ENCODE data around the gene EHBP1.
"Not testable (repeated sequence)": the region's sequence is repeated elsewhere in the genome, so short reads cannot be mapped to it uniquely, and the experiment has no call there.

The EHBP1 gene

DNA sequence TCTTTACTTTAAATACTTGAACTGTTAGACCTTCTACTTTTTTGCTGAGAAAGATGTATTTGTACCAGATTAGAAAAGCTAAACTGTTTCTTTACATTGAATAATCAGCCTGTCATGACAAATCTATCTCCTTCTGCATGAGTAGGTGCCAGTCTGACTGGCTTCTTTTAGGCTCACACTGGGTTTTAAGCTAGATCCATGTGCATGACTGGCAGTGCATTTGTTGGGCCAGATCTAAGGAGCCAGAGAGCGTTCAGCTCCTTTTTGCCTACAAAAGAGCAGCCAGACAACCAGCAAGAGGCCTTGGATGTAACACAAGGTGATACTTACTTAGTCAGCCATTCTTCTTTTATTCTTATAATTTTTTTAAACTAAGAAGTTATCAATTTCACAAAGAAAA, 263.2 kb downstream of the EHBP1 start:
- no peak for DNase-seq

DNA sequence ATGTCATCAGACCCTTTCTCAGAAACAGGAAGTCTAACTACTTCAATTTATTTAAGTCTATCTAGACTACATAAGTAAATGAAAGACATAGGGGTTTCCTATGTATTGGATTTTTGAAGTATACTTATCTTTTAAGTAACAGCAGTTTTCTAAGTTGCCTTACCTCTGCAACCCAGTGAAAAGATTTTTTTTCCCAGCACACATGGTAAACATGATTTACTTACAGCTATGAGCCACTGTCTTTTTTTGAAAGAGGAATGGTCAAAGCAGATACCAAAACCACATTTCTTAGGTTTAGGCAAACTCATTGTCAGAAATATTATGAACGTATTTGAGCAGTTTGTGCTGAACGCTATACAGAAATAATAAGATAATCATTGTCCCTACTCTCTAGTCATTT, 266.4 kb downstream of the EHBP1 start:
- no peak for DNase-seq

DNA sequence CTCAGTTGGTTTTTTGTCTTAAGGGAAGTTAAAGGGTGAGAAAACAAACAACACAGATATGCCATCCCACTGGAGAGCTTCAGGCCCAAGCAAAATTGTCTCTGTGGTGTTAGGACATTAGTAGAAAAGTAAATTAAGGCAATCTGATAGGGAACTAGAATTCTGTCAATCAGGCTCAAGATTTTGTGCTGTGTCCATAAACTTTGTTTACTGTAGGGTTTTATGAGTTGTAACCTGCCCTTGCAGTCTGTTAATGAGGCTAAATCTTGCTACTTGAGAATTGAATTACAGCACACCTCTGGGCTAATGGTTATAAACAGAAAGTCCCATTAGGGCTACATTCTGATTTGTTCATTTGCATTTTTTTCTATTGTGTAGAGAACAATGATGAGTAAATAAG, 267.1 kb downstream of the EHBP1 start:
- DNase-seq, result no peak

DNA sequence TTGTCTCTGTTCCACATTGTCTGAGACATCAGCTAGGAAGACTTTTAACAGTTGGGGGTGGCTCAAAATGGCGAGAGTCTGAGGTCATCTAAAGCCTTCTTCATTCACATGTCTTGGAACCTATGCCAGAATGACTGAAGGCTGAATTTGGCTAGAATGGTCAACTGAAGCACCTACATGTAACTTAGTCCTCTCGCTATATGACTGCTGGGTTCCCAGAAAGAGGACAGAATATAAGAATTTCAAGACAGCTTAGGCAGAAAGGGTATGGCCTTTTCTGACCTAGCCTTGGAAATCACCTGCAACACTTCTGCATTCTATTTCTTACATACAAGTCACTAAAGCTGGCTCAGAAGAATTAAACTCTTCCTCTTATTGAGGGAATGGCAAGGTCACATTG, 269.5 kb downstream of the EHBP1 start:
- DNase-seq, result no peak

DNA sequence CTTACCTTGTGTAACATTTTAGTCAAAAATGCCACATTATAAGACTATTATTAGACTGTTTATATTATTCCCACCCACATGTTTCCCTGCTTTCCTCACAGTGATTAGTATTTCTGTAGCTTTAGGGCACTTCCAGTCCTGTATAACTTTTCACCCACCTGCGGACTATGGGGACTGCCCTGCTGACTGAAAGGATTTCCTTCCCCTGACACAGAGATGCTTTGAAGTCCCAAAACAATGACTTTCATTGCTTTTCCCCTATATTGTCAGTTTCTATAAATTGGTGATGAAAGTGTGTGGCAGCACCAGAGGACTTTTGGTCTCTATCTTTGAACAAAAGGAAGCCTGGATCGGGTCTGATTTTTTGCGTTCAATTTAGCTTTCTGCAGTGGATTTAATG, 286.1 kb downstream of the EHBP1 start:
- no peak for DNase-seq

DNA sequence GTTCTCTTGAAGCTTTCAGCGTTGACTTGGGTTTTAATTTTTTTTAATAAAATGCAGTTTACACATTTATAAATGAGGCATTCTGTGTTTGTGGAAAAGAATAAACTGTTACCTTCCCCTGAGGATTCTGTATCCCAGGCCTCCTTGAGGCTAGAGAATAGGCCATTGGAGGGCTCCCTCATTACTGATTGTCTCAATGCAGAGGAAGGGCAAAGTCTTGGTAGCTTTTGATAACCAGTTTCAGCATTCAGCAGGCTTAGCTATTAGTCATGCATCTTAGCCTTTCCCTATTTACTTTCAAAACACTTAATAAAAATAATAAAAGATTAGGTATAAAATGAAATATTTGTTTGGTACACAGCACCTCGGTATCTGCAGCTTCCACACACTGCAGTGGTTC, 287.0 kb downstream of the EHBP1 start:
- no peak for DNase-seq

DNA sequence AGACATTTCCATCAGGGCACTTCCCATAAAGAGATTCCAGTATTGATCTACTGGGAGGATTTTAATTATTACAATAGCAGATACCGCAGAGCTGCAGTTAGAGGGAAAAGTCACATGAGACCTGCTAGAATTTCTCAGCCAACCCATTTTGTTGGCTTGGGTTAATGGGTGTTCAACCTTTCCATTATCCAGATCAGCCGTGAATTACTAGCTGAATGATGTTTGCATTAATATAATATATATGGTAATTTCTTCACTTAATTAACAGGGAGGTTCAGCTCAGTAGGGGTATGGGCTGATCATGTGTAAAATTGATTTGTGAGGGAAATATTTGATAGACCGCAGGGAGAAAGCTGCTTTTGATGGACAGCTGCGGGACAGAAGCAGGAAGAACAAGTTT, 288.7 kb downstream of the EHBP1 start:
- no peak for DNase-seq

DNA sequence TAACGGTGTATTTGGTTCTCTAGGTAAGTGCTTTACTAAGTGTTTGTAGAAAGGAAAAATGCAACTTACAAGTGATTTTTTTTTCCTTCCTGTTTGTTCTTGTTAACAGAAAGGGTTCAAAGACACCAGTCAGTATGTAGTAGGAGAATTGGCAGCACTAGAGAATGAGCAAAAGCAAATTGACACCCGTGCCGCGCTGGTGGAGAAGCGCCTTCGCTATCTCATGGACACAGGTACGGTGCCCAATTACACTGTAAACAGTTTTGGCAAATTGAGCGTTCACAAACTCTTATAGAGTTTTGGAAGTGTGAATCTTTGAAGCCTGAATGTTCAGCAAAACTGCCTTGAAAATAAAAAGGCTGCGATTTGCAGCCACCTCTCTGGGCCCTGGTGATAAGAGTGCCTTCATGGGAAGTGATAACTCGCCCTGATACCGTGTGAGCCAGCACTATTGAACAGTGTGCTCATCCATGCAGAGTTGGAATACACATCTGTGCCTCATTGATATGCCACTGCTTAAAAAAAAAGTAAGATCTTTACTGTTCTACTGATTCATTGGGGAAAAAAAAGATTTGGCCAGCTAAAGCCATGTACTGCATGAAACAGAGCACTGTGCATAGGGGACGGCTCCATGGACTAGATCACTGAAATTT, 291.1 kb downstream of the EHBP1 start:
- no peak for DNase-seq

DNA sequence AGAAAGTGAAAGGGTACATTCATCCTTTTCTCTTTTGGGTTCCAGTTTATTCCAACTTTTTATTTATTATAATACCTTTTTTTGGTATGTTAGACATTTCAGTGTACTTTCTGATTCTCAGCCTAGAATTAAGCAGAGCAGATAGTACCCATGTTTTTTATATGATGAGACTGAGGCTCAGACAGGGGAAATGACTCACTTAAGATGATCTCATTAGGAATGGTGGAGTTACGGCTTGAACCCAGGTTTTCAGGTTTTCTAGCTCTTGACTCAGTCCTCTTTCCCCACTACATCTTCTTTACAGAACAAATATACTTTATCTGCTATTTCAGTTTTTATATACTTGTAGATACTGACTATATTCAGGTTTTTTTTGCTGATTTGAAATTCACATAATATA, 293.4 kb downstream of the EHBP1 start:
- no peak for DNase-seq

DNA sequence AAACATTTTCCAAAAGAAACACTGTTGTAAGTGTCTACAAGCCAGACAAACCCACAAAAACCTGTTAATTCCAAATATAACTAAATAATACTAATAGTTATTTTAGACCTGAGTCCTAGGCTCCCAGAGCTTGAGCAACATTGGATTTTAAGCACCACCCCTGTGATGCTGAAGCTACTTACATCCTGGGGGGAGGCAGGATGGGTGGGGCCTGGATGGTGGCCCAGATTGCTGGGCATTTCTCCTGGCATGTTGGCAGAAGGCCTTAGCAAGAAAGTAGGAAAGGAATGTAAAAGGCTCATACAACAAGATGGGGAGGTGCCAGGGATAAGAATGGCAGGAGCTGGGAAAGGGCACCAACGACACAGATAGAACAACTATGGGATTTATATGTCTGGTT, 294.4 kb downstream of the EHBP1 start:
- DNase-seq, result no peak

DNA sequence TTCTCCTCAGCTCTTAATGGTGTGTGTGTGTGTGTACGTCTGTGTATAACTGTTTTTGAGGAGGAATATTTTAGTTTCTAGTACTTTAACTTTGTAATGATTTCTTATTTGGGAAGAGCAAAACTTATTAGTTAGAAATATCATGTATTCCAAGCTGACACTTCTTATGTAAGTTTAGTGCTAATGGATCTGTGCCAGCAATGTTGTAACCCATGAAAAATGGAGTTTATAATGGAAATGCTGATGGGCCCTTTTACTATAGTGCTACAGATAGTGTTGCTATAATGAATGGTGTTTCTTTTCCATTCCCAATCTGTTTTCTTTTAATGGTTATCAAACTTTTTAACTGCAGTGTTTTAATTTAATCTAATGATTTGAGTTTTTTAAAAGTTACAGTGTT, 295.3 kb downstream of the EHBP1 start:
- DNase-seq, result no peak

DNA sequence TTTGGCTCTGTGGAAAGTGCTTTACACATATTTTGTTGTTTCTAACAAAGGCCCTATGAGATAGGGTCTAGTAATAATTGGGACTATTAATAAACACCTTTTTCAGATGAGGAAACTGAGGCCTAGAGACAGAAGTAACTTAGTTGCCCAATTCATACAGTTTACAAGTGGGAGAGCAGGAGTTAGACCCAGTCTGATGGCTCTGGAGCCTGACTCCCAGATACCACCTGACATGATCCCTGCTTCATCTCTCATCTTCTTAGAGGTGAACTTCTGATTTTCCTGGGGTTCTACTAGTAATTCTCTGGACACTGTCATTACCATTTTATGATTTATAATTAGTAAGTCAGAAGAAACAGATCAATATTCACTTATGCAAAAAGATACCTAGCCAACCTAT, 296.1 kb downstream of the EHBP1 start:
- DNase-seq, result no peak

DNA sequence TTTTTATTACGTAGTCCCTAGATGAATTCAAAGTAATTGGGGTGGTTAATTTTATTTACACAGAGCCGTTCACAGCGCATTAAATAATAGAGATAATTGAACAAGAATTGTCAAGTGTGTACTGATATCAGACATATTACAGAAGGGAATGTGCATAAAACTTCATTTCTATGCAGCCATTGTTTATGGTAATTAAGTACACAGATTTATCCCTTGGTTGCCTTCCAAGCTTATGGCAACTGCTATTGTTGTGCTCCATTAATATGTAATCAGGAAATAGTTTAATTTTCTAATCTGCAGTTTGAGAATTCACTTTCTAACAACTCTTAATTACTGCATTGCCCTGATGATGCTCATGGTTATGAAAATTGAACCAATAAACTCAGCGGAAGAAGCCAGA, 297.8 kb downstream of the EHBP1 start:
- DNase-seq, result no peak

DNA sequence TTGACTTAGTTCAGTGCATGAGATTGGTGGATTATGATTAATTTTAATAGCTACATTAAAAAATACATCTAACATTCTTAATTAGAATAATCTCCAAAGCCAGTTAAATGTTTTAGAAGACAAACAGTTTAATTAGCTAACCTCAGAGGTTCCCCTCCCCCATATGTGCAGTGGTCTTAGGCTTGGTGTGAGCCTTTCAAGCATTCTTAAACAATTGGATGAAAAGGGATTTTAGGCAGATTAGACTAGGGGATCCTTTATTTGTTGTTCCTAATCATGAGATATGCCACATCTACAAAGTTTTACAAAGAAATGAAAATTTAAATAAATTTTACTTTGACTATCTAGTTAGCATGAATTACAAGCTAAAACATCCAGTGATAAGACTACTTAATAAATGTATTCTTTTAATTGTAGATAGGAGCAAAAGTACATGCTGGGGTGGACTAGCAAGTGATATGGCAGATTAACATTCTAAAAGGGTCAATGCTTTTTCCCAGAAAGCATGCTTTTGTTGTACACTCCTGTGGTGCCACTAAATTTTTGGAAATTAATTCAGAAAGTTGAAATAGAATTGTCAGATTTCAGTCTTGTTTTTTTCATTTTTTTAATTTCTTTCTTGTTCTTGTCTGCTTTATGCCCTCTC, 302.4 kb downstream of the EHBP1 start:
- no peak for DNase-seq

DNA sequence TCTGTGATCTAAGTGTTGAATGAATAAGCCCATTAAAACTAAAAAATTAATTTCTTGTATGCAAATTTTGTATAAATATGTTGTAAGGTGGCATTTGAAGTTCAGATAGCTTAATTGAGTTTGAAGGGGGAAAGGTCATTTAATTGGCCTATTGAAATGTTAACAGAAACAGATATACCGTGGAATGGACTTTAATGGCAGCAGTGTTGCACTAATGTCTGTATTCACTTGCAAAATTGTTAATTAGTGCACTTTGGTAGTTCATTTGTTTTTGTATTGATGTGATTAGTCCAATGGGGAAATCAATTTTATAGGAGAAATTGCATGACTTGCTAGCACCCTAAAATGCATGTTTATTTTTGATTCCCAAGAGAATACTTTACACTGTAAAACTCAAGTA, 303.3 kb downstream of the EHBP1 start:
- DNase-seq, result no peak

DNA sequence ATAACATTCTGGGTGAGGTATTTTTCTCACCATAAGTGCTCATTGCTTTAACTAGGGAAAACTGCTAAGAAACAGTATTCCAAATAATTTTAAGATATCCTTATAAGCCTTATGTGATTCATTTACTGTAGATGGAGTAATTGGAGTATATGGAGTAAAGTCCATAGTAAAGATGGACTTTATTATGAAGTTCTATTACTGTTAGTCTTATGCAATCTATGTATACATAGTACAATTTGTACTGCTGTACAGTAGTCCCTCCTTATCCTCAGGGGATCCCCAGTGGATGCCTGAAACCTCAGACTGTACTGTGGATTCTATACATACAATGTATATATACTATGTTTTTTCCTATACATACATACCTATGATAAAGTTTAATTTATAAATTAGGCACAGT, 304.0 kb downstream of the EHBP1 start:
- DNase-seq, result no peak

DNA sequence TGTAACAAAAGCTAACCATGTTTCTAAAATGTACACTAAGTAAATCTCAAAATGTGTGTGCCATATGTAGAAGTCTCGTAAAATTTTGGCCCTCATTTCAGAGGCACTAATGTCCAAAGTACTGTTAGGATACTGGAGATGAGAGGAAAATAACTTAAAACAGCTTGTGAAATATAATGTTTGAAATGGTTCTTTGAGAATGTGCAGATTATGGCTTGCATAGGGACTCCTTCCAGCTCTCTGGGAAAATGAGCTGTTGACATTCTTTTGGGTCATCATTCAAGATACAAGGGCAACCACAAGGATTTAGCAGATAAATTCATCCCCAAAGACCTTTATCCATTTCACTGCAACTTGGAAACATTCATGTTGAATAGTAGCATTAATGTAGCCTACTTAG, 307.0 kb downstream of the EHBP1 start:
- no peak for DNase-seq

DNA sequence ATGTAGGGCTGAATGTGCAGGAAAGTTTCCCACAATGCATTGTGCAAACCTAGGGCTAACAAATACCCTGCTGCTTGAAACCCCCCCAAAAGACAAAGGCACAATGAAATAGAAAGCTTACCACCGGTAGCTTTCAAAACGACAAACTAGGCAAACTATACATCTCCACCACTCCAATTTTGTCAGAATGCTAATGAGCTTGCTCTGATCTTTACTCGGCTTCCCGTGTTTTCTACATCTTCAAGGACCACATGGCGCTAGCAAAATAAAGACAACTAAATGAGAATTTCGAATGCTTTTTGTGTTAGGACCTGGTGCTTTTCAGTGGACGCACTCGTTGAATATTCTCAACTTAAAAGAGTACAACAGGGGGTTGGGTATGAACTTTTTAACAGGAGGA, 307.9 kb downstream of the EHBP1 start:
- no peak for DNase-seq

DNA sequence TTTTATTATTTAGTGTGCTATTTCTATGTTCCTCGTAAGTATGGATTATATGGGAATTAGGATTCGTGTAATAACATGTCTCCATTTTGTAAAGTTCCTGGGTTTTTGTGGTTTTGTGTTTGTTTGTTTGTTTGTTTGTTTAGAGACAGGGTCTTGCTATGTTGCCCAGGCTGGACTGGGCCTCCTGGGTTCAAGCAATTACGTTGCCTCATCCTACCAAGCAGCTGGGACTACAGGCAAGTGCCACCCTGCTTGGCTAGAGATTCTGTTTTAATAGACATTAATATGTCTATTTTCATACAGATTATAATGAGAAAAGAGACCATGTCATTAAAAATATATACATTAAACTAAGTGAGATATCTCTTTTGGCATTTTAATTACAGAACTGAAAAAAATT, 309.9 kb downstream of the EHBP1 start:
- DNase-seq, result no peak

DNA sequence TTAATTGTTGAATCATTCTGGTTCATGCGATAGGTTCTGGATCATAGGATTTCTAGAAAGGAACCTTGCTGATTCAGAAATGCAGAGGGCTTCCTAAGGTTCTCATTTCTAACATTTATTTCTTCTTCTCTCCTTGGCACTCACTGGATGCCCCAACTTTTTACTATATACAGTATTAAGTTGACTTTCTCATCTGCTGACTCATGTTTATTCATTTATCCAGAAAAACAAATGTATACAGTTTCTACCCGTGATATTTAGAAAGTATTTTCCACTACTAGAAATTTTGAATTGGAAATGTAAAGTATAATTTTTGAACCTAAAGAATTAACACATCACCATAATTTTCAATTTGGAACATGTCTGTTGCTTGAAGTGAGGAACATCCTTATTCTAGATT, 312.9 kb downstream of the EHBP1 start:
- DNase-seq, result no peak

DNA sequence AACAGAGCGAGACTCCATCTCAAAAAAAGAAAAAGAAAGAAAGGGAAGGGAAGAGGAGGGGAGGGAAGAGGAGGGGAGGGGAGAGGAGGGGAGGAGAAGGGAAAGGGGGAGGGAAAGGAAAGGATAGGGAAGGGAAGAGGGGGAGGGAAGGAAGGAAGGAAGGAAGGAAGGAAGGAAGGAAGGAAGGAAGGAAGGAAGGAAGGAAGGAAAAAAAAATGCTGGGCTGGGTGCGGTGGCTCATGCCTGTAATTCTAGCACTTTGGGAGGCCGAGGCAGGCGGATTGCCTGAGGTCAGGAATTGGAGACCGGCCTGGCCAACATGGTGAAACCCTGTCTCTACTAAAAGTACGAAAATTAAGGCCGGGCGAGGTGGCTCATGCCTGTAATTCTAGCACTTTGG, 314.2 kb downstream of the EHBP1 start:
- DNase-seq, result not testable (repeated sequence)

DNA sequence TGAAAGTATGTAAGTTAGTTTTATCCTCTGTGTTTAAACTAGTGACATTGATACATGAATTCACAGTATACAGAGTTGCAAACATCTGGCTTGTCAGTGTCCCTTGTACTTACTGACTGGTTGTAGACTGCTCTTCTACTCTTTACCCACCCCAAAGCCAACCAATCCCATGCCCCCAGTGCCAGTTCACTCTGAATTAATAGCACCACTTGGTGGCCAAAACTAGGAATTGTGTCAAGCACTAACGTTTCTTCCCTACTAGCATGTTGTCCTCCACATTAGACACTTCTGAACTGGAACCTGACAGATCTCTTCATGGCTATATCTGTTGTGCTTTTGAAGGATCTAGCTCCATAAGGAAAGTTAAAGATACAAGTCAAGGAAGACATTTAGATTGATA, 317.9 kb downstream of the EHBP1 start:
- DNase-seq, result no peak

DNA sequence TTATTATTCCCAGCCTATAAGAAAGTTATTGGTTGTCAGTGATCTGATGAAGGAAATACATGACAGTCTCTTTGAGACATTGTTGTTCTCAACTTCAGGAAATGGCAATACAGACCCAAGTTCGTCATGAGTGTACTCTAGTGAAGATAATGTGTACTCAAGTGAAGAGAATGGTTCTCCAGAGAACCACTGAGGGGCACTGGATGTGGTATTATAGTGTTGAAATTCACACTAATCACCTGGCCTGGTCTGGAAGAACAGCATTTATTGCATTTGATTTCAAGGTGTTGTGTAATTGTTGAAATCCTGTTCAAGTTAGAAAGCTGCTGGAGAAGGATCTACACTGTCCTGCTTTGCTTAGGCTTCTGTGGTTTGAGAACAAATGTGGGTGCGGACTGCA, 321.7 kb downstream of the EHBP1 start:
- no peak for DNase-seq

DNA sequence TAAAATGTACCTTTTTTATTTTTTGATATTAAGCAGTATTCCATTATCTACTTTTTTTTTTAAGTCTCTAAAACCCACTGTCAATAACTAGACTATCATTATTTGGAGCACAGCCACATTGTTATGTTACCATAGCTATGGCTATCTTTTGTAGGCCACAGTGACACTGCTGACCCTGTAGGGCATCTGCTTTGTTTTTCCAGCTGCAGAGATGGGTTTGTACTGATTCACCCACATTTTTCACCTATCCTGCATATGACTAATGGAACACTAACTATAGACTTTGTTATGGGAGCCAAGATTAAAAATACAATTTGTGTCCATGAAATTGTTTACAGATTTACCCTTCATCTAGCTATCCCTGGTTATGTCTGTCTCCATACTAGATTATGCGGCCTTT, 323.5 kb downstream of the EHBP1 start:
- DNase-seq, result no peak

DNA sequence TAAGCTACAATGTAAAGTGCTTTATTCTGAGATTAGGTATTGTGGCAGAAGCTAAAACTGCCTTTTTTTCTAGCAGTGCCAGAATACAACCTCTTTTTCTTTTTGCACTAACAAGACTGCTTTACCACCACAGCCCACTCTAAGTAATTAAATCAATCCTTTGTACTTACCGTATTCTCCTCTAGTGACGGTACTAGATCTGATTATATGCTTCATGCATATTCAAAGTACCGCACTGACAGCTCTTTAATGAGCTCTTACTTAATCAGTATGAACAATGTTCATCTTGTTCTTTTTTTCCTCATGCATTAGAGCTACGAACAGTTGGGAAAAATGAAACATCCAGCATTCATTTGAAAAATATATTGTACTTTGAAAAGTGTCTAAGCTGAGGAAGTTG, 329.0 kb downstream of the EHBP1 start:
- DNase-seq, result no peak

Data from activated gamma-delta T cell treated with Interleukin-2 at 50 U/mL for 16 hours (primary cell).